ENCODE measurements around the gene TRPM8. TPM values are rescaled to one million over a fixed set of nuclear protein-coding genes. Genes with fewer than 3 reads are reported as not detected.
A peak's percentile ranks its signal among the peaks of the same experiment; 100 is the strongest.
"Not testable (repeated sequence)": the region's sequence is repeated elsewhere in the genome, so short reads cannot be mapped to it uniquely, and the experiment has no call there.

The TRPM8 gene
- total RNA-seq (not detected), total RNA-seq (0 to 0.14 (median 0) reads per million in 172 experiments)
- 0.01 TPM for polyA plus RNA-seq (2013, experiment 1 of 2)
- 0.03 TPM for polyA plus RNA-seq (2013, experiment 2 of 2)

DNA sequence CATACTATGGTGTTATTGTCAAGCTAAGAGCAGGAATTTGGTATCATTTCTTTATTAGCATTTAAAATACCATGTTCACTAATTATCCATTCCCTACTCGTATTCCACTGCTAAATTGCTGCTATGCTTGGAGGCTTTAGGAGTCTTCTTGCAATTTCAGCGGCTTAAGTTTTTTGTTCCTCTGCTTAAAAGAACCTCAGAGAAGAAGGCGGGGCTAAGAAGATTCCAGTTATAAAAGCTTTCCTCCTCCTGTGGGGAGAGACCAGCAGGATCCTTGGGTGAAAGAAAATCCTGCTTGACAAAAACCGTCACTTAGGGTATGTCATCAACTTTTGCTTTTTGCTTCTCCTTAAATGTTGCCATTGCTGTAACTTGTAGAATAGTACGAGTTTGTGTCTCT, at the start of gene TRPM8:
Gene TRPM8, plus strand, starts transcription at position 258 of the 400 bp plus-strand sequence. CDS start 9,165 bp downstream, outside the sequence.
- intact Hi-C loops (cut with DNase I, micrococcal nuclease): no loop called here
- H3K27me3 Mint-ChIP-seq: peaks cover 46% of the 10 kb centered on the region
- no peaks in the 10 kb centered on the region for H3K4me1 ChIP-seq (ENCODE audit: insufficient read depth, low read length)
- H3K9me3 Mint-ChIP-seq: no peaks in the 10 kb centered on the region
- DNase-seq (no peak), ATAC-seq (ENCODE audit: poor library complexity) (no peak)
- ChIA-PET POLR2A (interaction anchor here (0.7 kb wide), 1 partner anchor 18 kb away, joined by 3 read pairs; no protein-coding TSS in a partner anchor), CTCF (interaction anchor here (0.8 to 1.5 kb wide), 3 partner anchors 8 to 583 kb away, joined by 3 read pairs; no protein-coding TSS in a partner anchor)
- H3K27ac ChIP-seq (ENCODE audit: low read depth in 1 of 2, low read length in 2 of 2): no peak within 1 kb of the TSS
- H3K4me3 ChIP-seq (ENCODE audit: low read length): no peak within 1 kb of the TSS
- H3K36me3 ChIP-seq (ENCODE audit: insufficient read depth, low read length): no peaks in the 10 kb centered on the region
- H3K4me1 Mint-ChIP-seq (ENCODE audit: low read depth): no peaks in the 10 kb centered on the region
- H3K9me3 ChIP-seq (ENCODE audit: control insufficient read depth in 1 of 2, insufficient read depth in 1 of 2, low read length in 2 of 2): peaks cover 0 to 6% of the 10 kb centered on the region in 2 experiments
- no peak within 1 kb of the TSS for H3K27ac Mint-ChIP-seq
- no peaks in the 10 kb centered on the region for H3K36me3 Mint-ChIP-seq (ENCODE audit: low read depth)
- peaks cover 4 to 20% of the 10 kb centered on the region in 2 experiments for H3K27me3 ChIP-seq (ENCODE audit: control insufficient read depth in 1 of 2, insufficient read depth in 2 of 2, low read length in 2 of 2)
- H3K4me3 Mint-ChIP-seq: no peak within 1 kb of the TSS
- TF ChIP-seq, protein P1, sequence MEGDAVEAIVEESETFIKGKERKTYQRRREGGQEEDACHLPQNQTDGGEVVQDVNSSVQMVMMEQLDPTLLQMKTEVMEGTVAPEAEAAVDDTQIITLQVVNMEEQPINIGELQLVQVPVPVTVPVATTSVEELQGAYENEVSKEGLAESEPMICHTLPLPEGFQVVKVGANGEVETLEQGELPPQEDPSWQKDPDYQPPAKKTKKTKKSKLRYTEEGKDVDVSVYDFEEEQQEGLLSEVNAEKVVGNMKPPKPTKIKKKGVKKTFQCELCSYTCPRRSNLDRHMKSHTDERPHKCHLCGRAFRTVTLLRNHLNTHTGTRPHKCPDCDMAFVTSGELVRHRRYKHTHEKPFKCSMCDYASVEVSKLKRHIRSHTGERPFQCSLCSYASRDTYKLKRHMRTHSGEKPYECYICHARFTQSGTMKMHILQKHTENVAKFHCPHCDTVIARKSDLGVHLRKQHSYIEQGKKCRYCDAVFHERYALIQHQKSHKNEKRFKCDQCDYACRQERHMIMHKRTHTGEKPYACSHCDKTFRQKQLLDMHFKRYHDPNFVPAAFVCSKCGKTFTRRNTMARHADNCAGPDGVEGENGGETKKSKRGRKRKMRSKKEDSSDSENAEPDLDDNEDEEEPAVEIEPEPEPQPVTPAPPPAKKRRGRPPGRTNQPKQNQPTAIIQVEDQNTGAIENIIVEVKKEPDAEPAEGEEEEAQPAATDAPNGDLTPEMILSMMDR (IDR thresholded peaks at IDR 0.05): no peak

DNA sequence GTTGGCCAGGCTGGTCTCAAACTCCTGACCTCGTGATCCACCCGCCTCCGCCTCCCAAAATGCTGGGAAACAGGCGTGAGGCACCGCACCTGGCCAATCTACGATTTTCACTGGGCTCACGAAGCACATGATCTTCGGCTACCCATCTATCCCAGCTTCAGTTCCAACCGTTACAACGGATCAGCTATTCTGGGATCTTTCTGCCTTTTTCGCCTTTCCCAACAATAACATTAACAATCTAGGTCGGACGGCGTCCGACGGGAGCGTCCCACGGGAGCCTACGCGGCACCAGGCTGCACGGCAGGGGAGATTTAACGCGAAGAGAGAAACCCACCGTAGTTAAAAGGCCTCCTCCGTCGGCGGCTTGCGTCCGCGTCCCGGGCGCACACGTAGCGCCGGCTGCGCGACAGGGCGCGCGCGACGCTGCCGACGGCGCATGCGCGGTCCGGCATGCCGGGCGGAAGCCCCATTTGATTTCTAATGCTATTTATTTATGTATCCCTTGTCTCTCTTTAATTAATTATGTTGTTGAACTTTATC, 49.1 kb upstream of the TRPM8 start, which contains the start of gene MSL3B:
Gene MSL3B, minus strand, starts transcription at position 394 of the 540 bp plus-strand sequence.
- H3K27ac Mint-ChIP-seq: peak within 1 kb of the TSS; percentile 82
- POLR2A ChIA-PET: interaction anchor here (1.3 kb wide), 1 partner anchor 13 kb away, joined by 5 read pairs; the partner anchor contains the start of gene HJURP
- peaks cover 23% of the 10 kb centered on the region for H3K27me3 Mint-ChIP-seq
- peak; percentile 27 to 89 (median 55) for DNase-seq
- CTCF ChIA-PET: interaction anchor here (1.3 kb wide), 1 partner anchor 10 kb away, joined by 4 read pairs; no protein-coding TSS in a partner anchor
- peaks cover 11% of the 10 kb centered on the region for H3K9me3 Mint-ChIP-seq
- H3K4me1 ChIP-seq (ENCODE audit: insufficient read depth, low read length): peaks cover 6% of the 10 kb centered on the region
- no peaks in the 10 kb centered on the region for H3K36me3 ChIP-seq (ENCODE audit: insufficient read depth, low read length)
- peak within 1 kb of the TSS; percentile 92 for H3K4me3 Mint-ChIP-seq
- intact Hi-C loops (cut with DNase I, micrococcal nuclease): loop anchor here (2.0 to 5.0 kb wide), 2 partner anchors 13 to 1171 kb away; partner anchors contain the start of genes GIGYF2 (in 1 of the 2) and HJURP (in 1 of the 2)
- H3K27me3 ChIP-seq (ENCODE audit: control insufficient read depth in 1 of 2, insufficient read depth in 2 of 2, low read length in 2 of 2): peaks cover 0 to 10% of the 10 kb centered on the region in 2 experiments
- H3K9me3 ChIP-seq (ENCODE audit: control insufficient read depth in 1 of 2, insufficient read depth in 1 of 2, low read length in 2 of 2): peaks cover 8 to 22% of the 10 kb centered on the region in 2 experiments
- TF ChIP-seq, protein P1 (IDR thresholded peaks at IDR 0.05): no peak
- H3K27ac ChIP-seq (ENCODE audit: low read depth in 1 of 2, low read length in 2 of 2): peak within 1 kb of the TSS in 1 of 2 donors; percentile 17
- H3K4me1 Mint-ChIP-seq (ENCODE audit: low read depth): peaks cover 13% of the 10 kb centered on the region
- H3K36me3 Mint-ChIP-seq (ENCODE audit: low read depth): peaks cover 14% of the 10 kb centered on the region
- H3K4me3 ChIP-seq (ENCODE audit: low read length): peak within 1 kb of the TSS; percentile 74
- ATAC-seq (ENCODE audit: poor library complexity): peak; percentile 94

DNA sequence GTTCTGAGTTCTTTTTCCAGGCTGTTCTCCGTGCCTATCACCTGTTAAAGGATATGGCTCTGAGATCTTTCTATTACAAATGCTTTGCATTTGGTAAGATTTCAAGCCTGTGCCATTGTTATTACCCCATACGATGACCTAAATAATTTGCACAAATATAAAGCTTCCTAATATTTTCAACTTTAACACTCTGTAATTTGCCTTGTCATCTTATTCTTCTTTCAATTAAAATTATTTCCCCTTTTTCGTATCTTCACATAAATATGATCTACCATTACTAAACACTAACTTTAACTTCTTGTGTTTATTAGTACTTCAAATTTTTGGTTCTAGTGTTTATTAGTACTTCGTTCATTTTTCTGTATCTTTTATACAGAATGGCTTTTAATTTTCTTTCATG, 45.7 kb upstream of the TRPM8 start:
- H3K9me3 Mint-ChIP-seq: peaks cover 13% of the 10 kb centered on the region
- ATAC-seq (ENCODE audit: poor library complexity) (no peak), DNase-seq (no peak)
- Histone ChIP-seq H3K4me3 (ENCODE audit: low read length) (no peak overlapping the region), H3K4me1 (ENCODE audit: insufficient read depth, low read length) (peaks cover 6% of the 10 kb centered on the region), H3K27me3 (ENCODE audit: control insufficient read depth in 1 of 2, insufficient read depth in 2 of 2, low read length in 2 of 2) (peaks cover 5 to 20% of the 10 kb centered on the region in 2 experiments), H3K27ac (ENCODE audit: low read depth in 1 of 2, low read length in 2 of 2) (no peak overlapping the region), H3K36me3 (ENCODE audit: insufficient read depth, low read length) (no peaks in the 10 kb centered on the region), H3K9me3 (ENCODE audit: control insufficient read depth in 1 of 2, insufficient read depth in 1 of 2, low read length in 2 of 2) (peaks cover 5 to 15% of the 10 kb centered on the region in 2 experiments)
- intact Hi-C loops (cut with DNase I, micrococcal nuclease): no loop called here
- H3K36me3 Mint-ChIP-seq (ENCODE audit: low read depth): peaks cover 14% of the 10 kb centered on the region
- ChIA-PET CTCF (interaction anchor here (1.0 kb wide), 1 partner anchor 13 kb away, joined by 3 read pairs; no protein-coding TSS in a partner anchor), POLR2A (interaction anchor here (0.7 kb wide), 1 partner anchor 673 kb away, joined by 3 read pairs; no protein-coding TSS in a partner anchor)
- H3K4me3 Mint-ChIP-seq: peak overlapping the region; percentile 1
- no peak overlapping the region for H3K27ac Mint-ChIP-seq
- H3K27me3 Mint-ChIP-seq: peaks cover 51% of the 10 kb centered on the region
- H3K4me1 Mint-ChIP-seq (ENCODE audit: low read depth): peaks cover 13% of the 10 kb centered on the region
- TF ChIP-seq, protein P1 (IDR thresholded peaks at IDR 0.05): no peak

DNA sequence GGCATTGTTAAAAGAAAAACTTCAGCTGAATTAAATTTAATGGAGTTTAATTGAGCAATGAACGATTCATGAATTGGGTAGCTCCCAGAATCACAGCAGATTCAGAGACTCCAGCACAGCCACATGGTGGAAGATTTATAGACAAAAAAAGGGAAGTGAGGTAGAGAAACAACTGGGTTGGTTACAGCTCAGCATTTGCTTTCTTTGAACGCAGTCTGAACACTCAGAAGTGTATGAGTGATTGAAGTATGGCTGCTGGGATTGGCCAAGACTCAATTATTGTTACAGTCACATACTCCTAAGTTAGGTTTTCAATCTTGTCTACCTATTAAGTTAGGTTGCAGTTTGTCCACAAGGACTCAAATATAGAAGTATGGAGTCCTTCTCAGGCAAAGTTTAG, 45.0 kb upstream of the TRPM8 start:
- intact Hi-C loops (cut with DNase I, micrococcal nuclease): not testable (repeated sequence)
- CTCF ChIA-PET: interaction anchor here (1.0 kb wide), 1 partner anchor 14 kb away, joined by 3 read pairs; no protein-coding TSS in a partner anchor

More for the DNA sequence above, 45.0 kb upstream of the TRPM8 start:
- peaks cover 13% of the 10 kb centered on the region for H3K4me1 Mint-ChIP-seq (ENCODE audit: low read depth)
- H3K9me3 ChIP-seq (ENCODE audit: control insufficient read depth in 1 of 2, insufficient read depth in 1 of 2, low read length in 2 of 2); DNase-seq; H3K27ac ChIP-seq (ENCODE audit: low read depth in 1 of 2, low read length in 2 of 2); H3K36me3 ChIP-seq (ENCODE audit: insufficient read depth, low read length); H3K4me3 ChIP-seq (ENCODE audit: low read length); H3K4me3 Mint-ChIP-seq; ATAC-seq (ENCODE audit: poor library complexity); H3K4me1 ChIP-seq (ENCODE audit: insufficient read depth, low read length); H3K27ac Mint-ChIP-seq; POLR2A ChIA-PET: not testable (repeated sequence)
- H3K27me3 ChIP-seq (ENCODE audit: control insufficient read depth in 1 of 2, insufficient read depth in 2 of 2, low read length in 2 of 2): peaks cover 5 to 22% of the 10 kb centered on the region in 2 experiments
- H3K27me3 Mint-ChIP-seq: peaks cover 54% of the 10 kb centered on the region
- peaks cover 14% of the 10 kb centered on the region for H3K36me3 Mint-ChIP-seq (ENCODE audit: low read depth)
- H3K9me3 Mint-ChIP-seq: peaks cover 13% of the 10 kb centered on the region
